ENCODE data around the gene CIAO1. TPM values are rescaled to one million over a fixed set of nuclear protein-coding genes. Genes with fewer than 3 reads are reported as not detected.

CIAO1 gene
- total RNA-seq, 1 experiment from 2014 or later, result 82.8 TPM

- ChIA-PET POLR2A (no interaction called here), CTCF (no interaction called here)
Measured at GRCh38 chr2:96225016-96225533, 41.0 kb upstream of the CIAO1 start.

GRCh38 chr2:96231316-96231715, 34.7 kb upstream of the CIAO1 start:
- no peak overlapping the region for H3K27ac Mint-ChIP-seq
- CTCF ChIA-PET, result no interaction called here
- TF ChIP-seq FOXK1 (CRISPR knock-in tag; IDR thresholded peaks at IDR 0.05) (no peak), PRDM15 (CRISPR knock-in tag; IDR thresholded peaks at IDR 0.05) (no peak), ZNF532 (CRISPR knock-in tag; IDR thresholded peaks at IDR 0.05; ENCODE audit: borderline replicate concordance) (no peak), ZNF219 (CRISPR knock-in tag; IDR thresholded peaks at IDR 0.05; ENCODE audit: borderline replicate concordance) (no peak), CDX4 (CRISPR knock-in tag; IDR thresholded peaks at IDR 0.05; ENCODE audit: borderline replicate concordance) (no peak), ZNF416 (CRISPR knock-in tag; IDR thresholded peaks at IDR 0.05) (no peak), FOXJ3 (CRISPR knock-in tag; IDR thresholded peaks at IDR 0.05; ENCODE audit: borderline replicate concordance) (no peak), EMX1 (CRISPR knock-in tag; IDR thresholded peaks at IDR 0.05) (no peak), RORB (CRISPR knock-in tag; IDR thresholded peaks at IDR 0.05) (no peak), ZNF232 (CRISPR knock-in tag; IDR thresholded peaks at IDR 0.05) (no peak), GABPB1 (CRISPR knock-in tag; IDR thresholded peaks at IDR 0.05) (no peak), JUN (CRISPR knock-in tag; IDR thresholded peaks at IDR 0.05) (no peak)

More at GRCh38 chr2:96225016-96225533, 41.0 kb upstream of the CIAO1 start:
- DNase-seq (ENCODE audit: low spot score) (no peak), ATAC-seq (no peak)
- Mint-ChIP-seq H3K27ac (no peak overlapping the region), H3K9me3 (no peaks in the 10 kb centered on the region), H3K36me3 (no peaks in the 10 kb centered on the region), H3K27me3 (ENCODE audit: low read depth) (no peaks in the 10 kb centered on the region), H3K4me1 (peaks cover 12% of the 10 kb centered on the region), H3K4me3 (no peak overlapping the region)
- TF ChIP-seq ZNF138 (CRISPR knock-in tag; conservative IDR thresholded peaks at IDR 0.05), result no peak
- no peak for TF ChIP-seq ATF1 (CRISPR knock-in tag; IDR thresholded peaks at IDR 0.05)
- no peak for TF ChIP-seq SP1 (CRISPR knock-in tag; conservative IDR thresholded peaks at IDR 0.05)
- no peak for TF ChIP-seq NFYB (CRISPR knock-in tag; conservative IDR thresholded peaks at IDR 0.05; ENCODE audit: low read depth)
- no peak for TF ChIP-seq ZNF423 (CRISPR knock-in tag; IDR thresholded peaks at IDR 0.05)
- TF ChIP-seq NFATC4 (CRISPR knock-in tag; IDR thresholded peaks at IDR 0.05), result no peak
- TF ChIP-seq CREM (CRISPR knock-in tag; IDR thresholded peaks at IDR 0.05), result no peak
- no peak for TF ChIP-seq ZSCAN18 (CRISPR knock-in tag; IDR thresholded peaks at IDR 0.05)
- TF ChIP-seq JAZF1 (CRISPR knock-in tag; IDR thresholded peaks at IDR 0.05), result no peak
- no peak for TF ChIP-seq GTF2I (CRISPR knock-in tag; conservative IDR thresholded peaks at IDR 0.05)
- TF ChIP-seq CTCF (IDR thresholded peaks at IDR 0.05), result no peak
- TF ChIP-seq MLX (CRISPR knock-in tag; IDR thresholded peaks at IDR 0.05), result no peak
- TF ChIP-seq ZNF416 (CRISPR knock-in tag; IDR thresholded peaks at IDR 0.05), result no peak
- TF ChIP-seq GABPB1 (CRISPR knock-in tag; IDR thresholded peaks at IDR 0.05), result no peak
- TF ChIP-seq ELF4 (CRISPR knock-in tag; IDR thresholded peaks at IDR 0.05; ENCODE audit: low read depth), result no peak

More at GRCh38 chr2:96231316-96231715, 34.7 kb upstream of the CIAO1 start:
- H3K9me3 Mint-ChIP-seq, result no peaks in the 10 kb centered on the region
- H3K36me3 Mint-ChIP-seq, result no peaks in the 10 kb centered on the region
- H3K4me3 Mint-ChIP-seq, result no peak overlapping the region
- POLR2A ChIA-PET, result no interaction called here
- ATAC-seq (no peak), DNase-seq (ENCODE audit: low spot score) (no peak)
- no peaks in the 10 kb centered on the region for H3K27me3 Mint-ChIP-seq (ENCODE audit: low read depth)
- H3K4me1 Mint-ChIP-seq, result peaks cover 5% of the 10 kb centered on the region; the same call in 1 of the 2 replicates

All from WTC11 (cell line).